Esophagus squamous epithelium (tissue), 5 donors: ENCODE data around the gene PAK1. TPM values are rescaled to one million over a fixed set of nuclear protein-coding genes. Genes with fewer than 3 reads are reported as not detected.
A peak's percentile ranks its signal among the peaks of the same experiment; 100 is the strongest.

Experiments used
- DNase-seq: peaks from one replicate; lab custom pipeline; 2025; lab: John Stamatoyannopoulos, UW
- H3K27ac ChIP-seq, 4 donors: fragments of 200-600 bp; sonication (generic); one replicate each; pipeline ENCODE4 v1.5.1; 2016 to 2019; ENCODE audit warnings: mild to moderate bottlenecking in 1 of 4
- H3K27me3 ChIP-seq, 4 donors: fragments of 200-600 bp; sonication (generic); 1 replicate in 3 of 4; 2 replicates in 1 of 4; pipeline versions ENCODE4 v1.5.1 to v1.6.0; 2017 to 2021; ENCODE audit warnings: antibody characterized with exemption in 1 of 4
- H3K36me3 ChIP-seq, 3 donors: fragments of 200-600 bp; sonication (generic); one replicate each; pipeline ENCODE4 v1.5.1; 2016 to 2019
- H3K4me1 ChIP-seq, 3 donors: fragments of 200-600 bp; sonication (generic); one replicate each; pipeline ENCODE4 v1.5.1; 2017 to 2019
- H3K4me3 ChIP-seq, 4 donors: fragments of 200-600 bp; sonication (generic); 1 replicate in 3 of 4; 2 replicates in 1 of 4; pipeline ENCODE4 v1.5.1; 2016 to 2019; ENCODE audit warnings: mild to moderate bottlenecking in 2 of 4, moderate library complexity in 1 of 4
- H3K9me3 ChIP-seq, 3 donors: fragments of 200-600 bp; sonication (generic); one replicate each; pipeline ENCODE4 v1.5.1; 2016 to 2019
- POLR2A ChIP-seq, 4 donors: fragments of 450-650 bp; IDR thresholded peaks; one replicate each; pipeline ENCODE4 v1.6.1; 2017; ENCODE audit warnings: antibody characterized with exemption in 4 of 4, mild to moderate bottlenecking in 4 of 4, moderate library complexity in 3 of 4
- WGBS, 2 donors: methylation state at CpG; one replicate each; pipeline ENCODE4 v1.1.5; 2018; 5-methylcytosine and 5-hydroxymethylcytosine counted together
- intact Hi-C: fragments of 100-400 bp; cut with DNase I; formaldehyde crosslinking; loops from one replicate; pipeline ENCODE4 v1.15.0; 2022
- total RNA-seq, 4 donors: library from RNA; depleted of rRNA; stranded (reverse); fragments of >200 nt; gene quantifications; one replicate each; pipeline ENCODE4 v1.1.0, GENCODE V29; 2016
- TF ChIP-seq, protein P1 (sequence below), 6 experiments: fragments of 450-650 bp in 4 of 6; fragments of 200-600 bp in 2 of 6; sonication (generic) in 2 of 6; IDR thresholded peaks; one replicate each; pipeline ENCODE4 v1.5.1; 2016 to 2019; ENCODE audit warnings: antibody characterized with exemption in 6 of 6, mild to moderate bottlenecking in 4 of 6, moderate library complexity in 4 of 6
- donor health status: DM: yes; HTN: yes; CAD: no.

The PAK1 gene
- total RNA-seq, 4 donors from 2014 or later, result 17.4 to 41.6 (median 24.8) TPM

DNA sequence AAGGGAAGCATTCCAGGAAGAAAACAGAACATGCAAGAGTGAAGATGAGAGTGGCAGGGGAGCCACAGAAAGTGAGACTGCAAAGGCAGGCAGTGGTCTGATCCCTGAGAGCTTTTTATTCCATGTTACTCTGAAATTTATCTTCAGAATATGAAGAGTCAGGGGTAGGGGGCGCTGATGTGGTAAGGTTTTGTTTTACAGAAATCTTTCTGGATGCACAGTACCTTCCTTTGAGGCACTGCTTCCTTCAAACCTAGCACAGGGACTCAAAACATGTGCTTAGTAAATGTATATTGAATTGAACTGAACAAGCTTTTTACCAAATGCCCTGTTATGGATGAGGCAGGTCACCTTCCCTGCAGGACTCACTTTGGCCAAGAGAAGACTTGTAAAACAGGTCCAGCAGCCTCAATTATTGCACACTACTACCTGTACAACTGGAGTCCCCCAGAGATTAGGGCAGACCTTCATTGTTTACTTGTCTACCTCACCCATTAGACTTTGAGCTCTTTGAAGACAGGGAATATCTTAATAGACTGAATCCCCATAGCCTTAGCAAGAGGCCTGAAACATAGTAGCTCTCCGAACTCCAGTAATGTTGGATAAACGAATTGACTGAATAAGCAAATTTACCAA is 2.2 kb downstream of the PAK1 start:
- intact Hi-C loops, result no loop called here
- Histone ChIP-seq H3K27me3 (peaks cover 0 to 4% (median 0%) of the 10 kb centered on the region in 4 donors), H3K9me3 (no peaks in the 10 kb centered on the region), H3K4me1 (peaks cover 14 to 60% (median 16%) of the 10 kb centered on the region in 3 donors), H3K27ac (peak overlapping the region in 2 of 4 donors; percentile 84 to 86), H3K4me3 (no peak overlapping the region), H3K36me3 (no peaks in the 10 kb centered on the region)
- TF ChIP-seq POLR2A (IDR thresholded peaks at IDR 0.05), result no peak
- TF ChIP-seq, protein P1, sequence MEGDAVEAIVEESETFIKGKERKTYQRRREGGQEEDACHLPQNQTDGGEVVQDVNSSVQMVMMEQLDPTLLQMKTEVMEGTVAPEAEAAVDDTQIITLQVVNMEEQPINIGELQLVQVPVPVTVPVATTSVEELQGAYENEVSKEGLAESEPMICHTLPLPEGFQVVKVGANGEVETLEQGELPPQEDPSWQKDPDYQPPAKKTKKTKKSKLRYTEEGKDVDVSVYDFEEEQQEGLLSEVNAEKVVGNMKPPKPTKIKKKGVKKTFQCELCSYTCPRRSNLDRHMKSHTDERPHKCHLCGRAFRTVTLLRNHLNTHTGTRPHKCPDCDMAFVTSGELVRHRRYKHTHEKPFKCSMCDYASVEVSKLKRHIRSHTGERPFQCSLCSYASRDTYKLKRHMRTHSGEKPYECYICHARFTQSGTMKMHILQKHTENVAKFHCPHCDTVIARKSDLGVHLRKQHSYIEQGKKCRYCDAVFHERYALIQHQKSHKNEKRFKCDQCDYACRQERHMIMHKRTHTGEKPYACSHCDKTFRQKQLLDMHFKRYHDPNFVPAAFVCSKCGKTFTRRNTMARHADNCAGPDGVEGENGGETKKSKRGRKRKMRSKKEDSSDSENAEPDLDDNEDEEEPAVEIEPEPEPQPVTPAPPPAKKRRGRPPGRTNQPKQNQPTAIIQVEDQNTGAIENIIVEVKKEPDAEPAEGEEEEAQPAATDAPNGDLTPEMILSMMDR (IDR thresholded peaks at IDR 0.05), result peak in 2 of 6 experiments; percentile 2 to 10
- 48 to 83% methylated on average over 3 of the region's 3 CpGs for WGBS, 2 donors
- no peak for DNase-seq

DNA sequence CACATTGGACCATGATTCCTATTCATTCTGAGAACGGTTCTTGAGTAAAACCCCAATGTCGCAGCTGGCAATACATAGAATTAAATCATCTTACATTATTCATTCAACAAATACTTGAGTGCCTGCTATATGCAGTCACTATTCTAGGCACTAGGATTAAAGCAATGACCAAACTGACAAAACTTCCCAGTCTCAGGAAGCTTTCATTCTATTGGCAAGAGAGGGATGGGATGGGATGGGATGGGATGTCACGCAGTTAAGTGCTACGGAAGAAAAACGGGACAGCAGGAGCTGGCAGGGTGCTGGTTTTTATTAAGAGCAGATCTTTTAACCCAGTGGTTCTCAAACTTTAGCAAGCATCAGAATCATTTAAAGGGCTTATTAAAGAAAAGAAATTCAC is 2.9 kb downstream of the PAK1 start:
- Histone ChIP-seq H3K4me1 (peaks cover 14 to 60% (median 16%) of the 10 kb centered on the region in 3 donors), H3K27ac (no peak overlapping the region), H3K4me3 (no peak overlapping the region), H3K36me3 (no peaks in the 10 kb centered on the region), H3K9me3 (no peaks in the 10 kb centered on the region), H3K27me3 (peaks cover 0 to 4% (median 0%) of the 10 kb centered on the region in 4 donors)
- DNase-seq, result no peak
- WGBS, 2 donors, result 76 to 85% methylated on average over 5 of the region's 5 CpGs
- TF ChIP-seq, protein P1 (IDR thresholded peaks at IDR 0.05), result no peak
- TF ChIP-seq POLR2A (IDR thresholded peaks at IDR 0.05), result no peak
- intact Hi-C loops, result no loop called here

DNA sequence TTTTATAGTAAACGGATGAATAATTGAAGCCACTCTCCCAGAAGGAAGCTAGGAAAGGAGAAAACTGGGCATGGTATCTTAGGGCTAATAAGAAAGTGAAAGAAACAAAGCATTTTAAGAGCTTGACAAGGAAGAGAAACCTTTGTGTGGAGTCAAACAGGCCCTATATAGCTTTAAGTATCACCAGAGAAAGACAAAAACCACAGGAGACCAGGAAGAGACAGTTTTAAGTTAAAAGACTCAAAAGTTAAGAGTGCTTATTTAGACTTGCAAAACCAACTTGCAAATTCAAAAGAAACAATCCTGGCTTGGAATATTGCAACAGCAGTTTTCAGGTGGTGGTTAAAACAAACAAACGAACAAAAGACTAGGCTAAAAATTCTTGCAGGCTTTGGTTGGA is 3.4 kb downstream of the PAK1 start:
- DNase-seq, result no peak
- Histone ChIP-seq H3K27me3 (peaks cover 0 to 4% (median 0%) of the 10 kb centered on the region in 4 donors), H3K27ac (peak overlapping the region in 1 of 4 donors; percentile 31), H3K4me1 (peaks cover 14 to 60% (median 16%) of the 10 kb centered on the region in 3 donors), H3K4me3 (no peak overlapping the region), H3K36me3 (no peaks in the 10 kb centered on the region), H3K9me3 (no peaks in the 10 kb centered on the region)
- 45 to 48% methylated on average over 2 of the region's 2 CpGs for WGBS, 2 donors
- TF ChIP-seq, protein P1 (IDR thresholded peaks at IDR 0.05), result no peak
- TF ChIP-seq POLR2A (IDR thresholded peaks at IDR 0.05), result no peak
- intact Hi-C loops, result no loop called here

DNA sequence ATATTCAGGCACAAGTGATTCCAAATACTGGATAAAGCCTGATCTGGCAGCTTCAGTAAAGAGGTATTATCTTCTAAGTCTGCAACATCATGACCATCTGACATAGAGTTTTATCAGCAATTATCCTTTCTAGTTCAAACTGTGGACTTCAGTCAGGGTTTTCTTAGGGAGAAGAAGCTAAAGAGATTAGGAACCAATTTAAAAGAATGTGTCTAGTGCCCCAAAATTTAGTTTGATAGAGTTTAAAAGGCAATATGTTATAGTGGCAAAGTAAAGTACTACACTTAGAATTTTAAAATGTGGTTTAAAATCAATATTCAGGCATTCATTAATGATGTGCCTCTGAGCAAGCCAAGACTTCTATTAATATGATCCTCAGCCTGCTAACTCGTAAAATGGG is 5.4 kb downstream of the PAK1 start:
- H3K9me3 ChIP-seq, result no peaks in the 10 kb centered on the region
- peaks cover 14 to 48% (median 16%) of the 10 kb centered on the region in 3 donors for H3K4me1 ChIP-seq
- H3K27me3 ChIP-seq, result peaks cover 0 to 4% (median 0%) of the 10 kb centered on the region in 4 donors
- 82 to 89% methylated on average over 1 of the region's 1 CpG for WGBS, 2 donors
- no peak overlapping the region for H3K27ac ChIP-seq
- intact Hi-C loops, result no loop called here
- H3K36me3 ChIP-seq, result no peaks in the 10 kb centered on the region
- no peak for TF ChIP-seq POLR2A (IDR thresholded peaks at IDR 0.05)
- TF ChIP-seq, protein P1 (IDR thresholded peaks at IDR 0.05), result peak in 1 of 6 experiments; percentile 20
- DNase-seq, result no peak
- no peak overlapping the region for H3K4me3 ChIP-seq

DNA sequence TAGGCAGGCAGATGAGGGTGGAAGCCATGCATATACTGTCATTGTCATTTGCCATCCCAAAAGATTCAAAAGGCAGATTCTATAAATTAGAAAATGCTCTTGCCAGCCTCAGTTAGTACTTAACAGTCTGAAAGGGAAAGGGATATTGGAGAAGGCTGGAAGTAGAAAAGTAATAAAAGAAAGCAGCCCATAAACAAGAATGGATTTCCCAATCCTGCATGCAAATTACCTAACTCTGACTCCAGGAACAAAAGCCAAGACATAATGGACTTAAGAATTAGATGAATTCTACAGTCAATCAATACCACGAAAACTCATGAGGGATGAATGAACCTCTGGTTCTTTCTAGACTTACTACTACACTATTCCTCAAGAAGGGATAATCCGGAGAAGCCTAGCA is 5.9 kb downstream of the PAK1 start:
- Histone ChIP-seq H3K27me3 (peaks cover 0 to under 1% (median 0%) of the 10 kb centered on the region in 4 donors), H3K9me3 (no peaks in the 10 kb centered on the region), H3K4me3 (no peak overlapping the region), H3K36me3 (no peaks in the 10 kb centered on the region), H3K27ac (no peak overlapping the region), H3K4me1 (peaks cover 14 to 44% (median 16%) of the 10 kb centered on the region in 3 donors)
- no peak for DNase-seq
- 74 to 76% methylated on average over 2 of the region's 2 CpGs for WGBS, 2 donors
- no peak for TF ChIP-seq POLR2A (IDR thresholded peaks at IDR 0.05)
- TF ChIP-seq, protein P1 (IDR thresholded peaks at IDR 0.05), result no peak
- intact Hi-C loops, result no loop called here
